HCT116 (cell line): ENCODE results near the gene RXFP4. TPM values are rescaled to one million over a fixed set of nuclear protein-coding genes. Genes with fewer than 3 reads are reported as not detected.

Experiments
- ATAC-seq: fragments of 200-7000 bp; cut with Tn5 transposase; 2 replicates; pipeline ENCODE4 v1.9.1; 2020; ENCODE audit warnings: mild to moderate bottlenecking, moderate library complexity
- BruUV-seq: library from RNA; stranded (reverse); fragments of 400-500 nt; replicated peaks from 2 replicates; lab custom pipeline; 2021; lab: Mats Ljungman, UMichigan
- CTCF ChIA-PET: fragments of 300-600 bp; sonication (Branson Sonifier 250); formaldehyde crosslinking; loops from one replicate; lab custom pipeline; 2021; ENCODE audit warnings: antibody characterized with exemption; lab: Charles Lee
- POLR2A ChIA-PET: fragments of 300-600, 350-600 bp; sonication (Branson Sonifier 250); formaldehyde crosslinking; loops from one replicate; lab custom pipeline; 2021; ENCODE audit warnings: antibody characterized with exemption; lab: Charles Lee
- RAD21 ChIA-PET, 2 experiments: fragments of 300-600 bp; sonication (Branson Sonifier 250); formaldehyde crosslinking; loops; one replicate each; lab custom pipeline; 2023; ENCODE audit warnings: low total read pairs in 2 of 2; ENCODE audit not compliant: uncharacterized antibody in 2 of 2, unreplicated experiment in 2 of 2, low non-redundant PET in 1 of 2; lab: Charles Lee
- DNase-seq: peaks from one replicate; pipeline ENCODE4 v3.0.0-alpha.2; 2010; ENCODE audit warnings: low read depth, low spot score
- H2AFZ ChIP-seq: fragments of 200-600 bp; shearing (Covaris generic), sonication (generic); 2 replicates; pipeline ENCODE4 v1.6.1; 2017; ENCODE audit warnings: low read depth, mixed run types, mixed read lengths, antibody characterized with exemption, low read length; ENCODE audit not compliant: poor library complexity, severe bottlenecking
- H3K27ac ChIP-seq: 2 replicates; pipeline ENCODE4 v1.5.1; 2012; ENCODE audit warnings: low read depth, low read length
- H3K27me3 ChIP-seq: fragments of 200-600 bp; sonication (generic); 2 replicates; pipeline ENCODE4 v1.6.1; 2016; ENCODE audit warnings: mixed run types, low read length, mixed read lengths; ENCODE audit not compliant: insufficient read depth
- H3K36me3 ChIP-seq, 2 experiments: fragments of 200-500 bp in 1 of 2; fragments of 200-600 bp in 1 of 2; sonication (Bioruptor generic) in 1 of 2; sonication (generic) in 1 of 2; 2 replicates each; pipeline versions ENCODE4 v1.5.1 to v1.6.1; 2014 to 2016; ENCODE audit warnings: low read length in 2 of 2, inconsistent platforms in 1 of 2, mixed read lengths in 1 of 2, mixed run types in 1 of 2; ENCODE audit not compliant: insufficient read depth in 2 of 2, control insufficient read depth in 1 of 2
- H3K4me1 ChIP-seq, 2 experiments: fragments of 200-600 bp in 1 of 2; sonication (generic) in 1 of 2; 2 replicates each; pipeline versions ENCODE4 v1.5.1 to v1.6.1; 2012 to 2017; ENCODE audit warnings: low read length in 2 of 2, inconsistent platforms in 1 of 2, mild to moderate bottlenecking in 1 of 2, mixed read lengths in 1 of 2, mixed run types in 1 of 2, moderate library complexity in 1 of 2; ENCODE audit not compliant: insufficient read depth in 2 of 2, control insufficient read depth in 1 of 2
- H3K4me2 ChIP-seq: fragments of 200-600 bp; sonication (generic); 2 replicates; pipeline ENCODE4 v1.6.1; 2017; ENCODE audit warnings: mixed run types, low read length, mixed read lengths
- H3K4me3 ChIP-seq, 2 experiments: fragments of 200-600 bp in 1 of 2; sonication (generic) in 1 of 2; replicated peaks in 1 of 2; 2 replicates each; pipeline ENCODE4 v1.5.1; 2011 to 2016; ENCODE audit warnings: low read length in 2 of 2, control low read depth in 1 of 2, low read depth in 1 of 2, mild to moderate bottlenecking in 1 of 2, mixed read lengths in 1 of 2, mixed run types in 1 of 2
- H3K79me2 ChIP-seq: fragments of 200-600 bp; sonication (generic); 2 replicates; pipeline ENCODE4 v1.6.1; 2017; ENCODE audit warnings: mild to moderate bottlenecking, mixed run types, low read length, moderate library complexity, mixed read lengths; ENCODE audit not compliant: insufficient read depth
- H3K9ac ChIP-seq: fragments of 200-600 bp; sonication (generic); 2 replicates; pipeline ENCODE4 v1.6.1; 2016; ENCODE audit warnings: low read length, mixed read lengths
- H3K9me2 ChIP-seq: fragments of 200-600 bp; sonication (generic), shearing (Covaris generic); 2 replicates; pipeline ENCODE4 v1.6.1; 2017; ENCODE audit warnings: mixed run types, mild to moderate bottlenecking, moderate library complexity; ENCODE audit not compliant: insufficient read depth
- H3K9me3 ChIP-seq, 2 experiments: fragments of 200-500 bp in 1 of 2; fragments of 200-600 bp in 1 of 2; sonication (Bioruptor generic) in 1 of 2; sonication (generic) in 1 of 2; 2 replicates each; pipeline ENCODE4 v1.6.1; 2014 to 2017; ENCODE audit warnings: low read length in 2 of 2, mixed read lengths in 2 of 2, inconsistent platforms in 1 of 2, low read depth in 1 of 2, mild to moderate bottlenecking in 1 of 2, mixed run types in 1 of 2, moderate library complexity in 1 of 2; ENCODE audit not compliant: control insufficient read depth in 1 of 2, insufficient read depth in 1 of 2
- H4K20me1 ChIP-seq: fragments of 200-600 bp; sonication (generic), shearing (Covaris generic); 2 replicates; pipeline ENCODE4 v1.6.1; 2017; ENCODE audit warnings: mixed run types, mild to moderate bottlenecking, moderate library complexity; ENCODE audit not compliant: insufficient read depth
- ATF3 ChIP-seq: IDR thresholded peaks from 2 replicates; pipeline ENCODE4 v1.6.1; 2012
- CBX3 ChIP-seq: IDR thresholded peaks from 2 replicates; pipeline ENCODE4 v1.6.1; 2012; ENCODE audit warnings: low read depth
- CEBPB ChIP-seq: IDR thresholded peaks from 2 replicates; pipeline ENCODE4 v1.6.1; 2012; ENCODE audit warnings: low read depth
- ELF1 ChIP-seq: IDR thresholded peaks from 2 replicates; pipeline ENCODE4 v1.6.1; 2012; ENCODE audit warnings: low read depth, borderline replicate concordance
- EZH2phosphoT487 ChIP-seq: fragments of 200-600 bp; IDR thresholded peaks from 2 replicates; pipeline ENCODE4 v1.6.1; 2018; ENCODE audit warnings: antibody characterized with exemption, borderline replicate concordance
- FOSL1 ChIP-seq: IDR thresholded peaks from 2 replicates; pipeline ENCODE4 v1.6.1; 2012; ENCODE audit warnings: low read depth
- JUND ChIP-seq: IDR thresholded peaks from 2 replicates; pipeline ENCODE4 v1.6.1; 2012
- MAX ChIP-seq: IDR thresholded peaks from 2 replicates; pipeline ENCODE4 v1.6.1; 2012
- POLR2A ChIP-seq: IDR thresholded peaks from 2 replicates; pipeline ENCODE4 v1.7.0; 2011; ENCODE audit warnings: borderline replicate concordance; ENCODE audit not compliant: insufficient read depth, insufficient read length; ENCODE audit errors: extremely low read depth
- POLR2AphosphoS5 ChIP-seq: IDR thresholded peaks from 2 replicates; pipeline ENCODE4 v1.6.1; 2011; ENCODE audit warnings: mild to moderate bottlenecking, low read depth, low read length, moderate library complexity
- RAD21 ChIP-seq: IDR thresholded peaks from 2 replicates; pipeline ENCODE4 v1.6.1; 2012; ENCODE audit warnings: low read depth, mild to moderate bottlenecking
- SIN3A ChIP-seq: IDR thresholded peaks from 2 replicates; pipeline ENCODE4 v1.6.1; 2012; ENCODE audit warnings: low read depth
- SP1 ChIP-seq: IDR thresholded peaks from 2 replicates; pipeline ENCODE4 v1.6.1; 2012; ENCODE audit warnings: low read depth
- SRF ChIP-seq: IDR thresholded peaks from 2 replicates; pipeline ENCODE4 v1.6.1; 2012; ENCODE audit warnings: low read depth
- ZBTB33 ChIP-seq: IDR thresholded peaks from 2 replicates; pipeline ENCODE4 v1.6.1; 2011; ENCODE audit warnings: mild to moderate bottlenecking, low read length, moderate library complexity; ENCODE audit not compliant: insufficient replicate concordance; ENCODE audit errors: extremely low read depth
- ZFX ChIP-seq: fragments of 450-650 bp; IDR thresholded peaks from 2 replicates; pipeline ENCODE4 v1.6.1; 2017
- intact Hi-C: fragments of 100-400 bp; cut with micrococcal nuclease; formaldehyde crosslinking; loops from 2 replicates; pipeline ENCODE4 v1.10.0; 2022
- total RNA-seq: library from RNA; stranded (reverse); gene quantifications from one replicate; pipeline ENCODE4 v1.2.1, GENCODE V29; 2021; ENCODE audit not compliant: unreplicated experiment

Gene RXFP4
- total RNA-seq, 1 experiment from 2014 or later, result 0.20 TPM

- no peak for TF ChIP-seq FOSL1
- no peak for TF ChIP-seq ELF1
- TF ChIP-seq POLR2AphosphoS5, result peak; percentile 23; the same call in 1 of the 2 replicates
- Histone ChIP-seq H3K9ac (no peak overlapping the region), H2AFZ (no peak overlapping the region), H3K36me3 (peaks cover 52 to 75% of the 10 kb centered on the region in 2 experiments), H3K79me2 (peaks cover 25% of the 10 kb centered on the region), H4K20me1 (peaks cover 13% of the 10 kb centered on the region; the same call in 1 of the 2 replicates), H3K4me3 (no peak overlapping the region), H3K27me3 (no peaks in the 10 kb centered on the region), H3K9me2 (no peaks in the 10 kb centered on the region), H3K4me1 (peaks cover 0 to 23% of the 10 kb centered on the region in 2 experiments; a peak in 2 of 4 replicates), H3K9me3 (no peaks in the 10 kb centered on the region), H3K4me2 (no peak overlapping the region; the same call in 1 of the 2 replicates), H3K27ac (no peak overlapping the region; the same call in 1 of the 2 replicates)
- ATAC-seq (peak; percentile 56; the same call in 1 of the 2 replicates), DNase-seq (no peak)
- RAD21 ChIA-PET, result interaction anchor here (0.5 to 0.6 kb wide), 2 partner anchors 414 to 421 kb away, joined by 4 read pairs; no protein-coding TSS in a partner anchor
- CTCF ChIA-PET, result no interaction called here
- no TSS peak for BruUV-seq
- intact Hi-C loops, result no loop called here
- POLR2A ChIA-PET, result no interaction called here
Measured at GRCh38 chr1:155912056-155912536, 29.3 kb upstream of the RXFP4 start.

GRCh38 chr1:155913969-155914757, 27.3 kb upstream of the RXFP4 start:
- Histone ChIP-seq H3K4me3 (no peak overlapping the region), H3K4me1 (peaks cover 0 to 23% of the 10 kb centered on the region in 2 experiments; a peak in 2 of 4 replicates), H3K36me3 (peaks cover 62 to 84% of the 10 kb centered on the region in 2 experiments)
- RAD21 ChIA-PET, result no interaction called here
- TF ChIP-seq ZFX, result no peak
- TF ChIP-seq ELF1, result no peak
- TF ChIP-seq CBX3, result no peak
- no peak for TF ChIP-seq POLR2AphosphoS5
- TF ChIP-seq CEBPB, result no peak
- TF ChIP-seq ZBTB33, result no peak
- no peak for TF ChIP-seq SRF
- TF ChIP-seq SP1, result no peak
- no peak for TF ChIP-seq SIN3A
- TF ChIP-seq RAD21, result no peak
- TF ChIP-seq ATF3, result no peak
- TF ChIP-seq JUND, result no peak
- no peak for TF ChIP-seq FOSL1
- no peak for TF ChIP-seq POLR2A
- TF ChIP-seq EZH2phosphoT487, result no peak
- no peak for TF ChIP-seq MAX
- TF ChIP-seq, all 23 proteins: peak for 0
- H3K27ac ChIP-seq, result no peak overlapping the region
- ATAC-seq (no peak), DNase-seq (no peak)
- ChIA-PET POLR2A (no interaction called here), CTCF (no interaction called here)
- intact Hi-C loops, result no loop called here
- no peaks in the 10 kb centered on the region for H3K27me3 ChIP-seq
- peaks cover 19% of the 10 kb centered on the region; the same call in 1 of the 2 replicates for H4K20me1 ChIP-seq
- BruUV-seq, result no TSS peak
- H3K9me2 ChIP-seq, result no peaks in the 10 kb centered on the region
- peaks cover 42% of the 10 kb centered on the region for H3K79me2 ChIP-seq
- no peaks in the 10 kb centered on the region for H3K9me3 ChIP-seq
- no peak overlapping the region for H3K4me2 ChIP-seq
- no peak overlapping the region for H3K9ac ChIP-seq
- H2AFZ ChIP-seq, result no peak overlapping the region
